SK-N-SH (cell line): Measurements from ENCODE around the gene NDUFAF8. TPM values are rescaled to one million over a fixed set of nuclear protein-coding genes. Genes with fewer than 3 reads are reported as not detected.

ENCODE experiments used
- CTCF ChIA-PET: fragments of 300-600, 350-600 bp; formaldehyde crosslinking; extraction: SDS; loops from one replicate; lab custom pipeline; 2021; lab: Yijun Ruan, JAX
- POLR2A ChIA-PET: fragments of 350-600 bp; sonication (Branson Sonifier 250); formaldehyde crosslinking; extraction: SDS; loops from one replicate; lab custom pipeline; 2020; ENCODE audit warnings: antibody characterized with exemption, inconsistent platforms; lab: Yijun Ruan, JAX
- DNase-seq: peaks from one replicate; pipeline ENCODE4 v3.0.0; 2012
- H2AFZ ChIP-seq: fragments of 200-600 bp; sonication (generic); 2 replicates; pipeline ENCODE4 v1.8.1; 2016; ENCODE audit warnings: antibody characterized with exemption, mild to moderate bottlenecking, low read depth
- H3F3A ChIP-seq: fragments of 200-600 bp; sonication (generic); replicated peaks from 2 replicates; pipeline ENCODE3; 2016; ENCODE audit warnings: antibody characterized with exemption, mild to moderate bottlenecking; ENCODE audit not compliant: insufficient read depth
- H3K27ac ChIP-seq, 2 experiments: fragments of 200-500 bp in 1 of 2; fragments of 200-600 bp in 1 of 2; sonication (Bioruptor generic) in 1 of 2; sonication (generic), shearing (Covaris generic) in 1 of 2; 2 replicates each; pipeline versions ENCODE4 v1.5.1 to v1.6.1; 2014 to 2016; ENCODE audit warnings: low read depth in 2 of 2, inconsistent platforms in 1 of 2, low read length in 1 of 2, mild to moderate bottlenecking in 1 of 2, mixed read lengths in 1 of 2
- H3K27me3 ChIP-seq: fragments of 200-600 bp; sonication (generic), shearing (Covaris generic); 2 replicates; pipeline ENCODE4 v1.6.1; 2016; ENCODE audit warnings: mixed run types; ENCODE audit not compliant: insufficient read depth
- H3K36me3 ChIP-seq, 2 experiments: fragments of 200-500 bp in 1 of 2; fragments of 200-600 bp in 1 of 2; sonication (Bioruptor generic) in 1 of 2; sonication (generic) in 1 of 2; replicated peaks in 1 of 2; 2 replicates each; pipeline versions ENCODE3 to v1.5.1; 2014 to 2016; ENCODE audit warnings: low read length in 1 of 2, mild to moderate bottlenecking in 1 of 2; ENCODE audit not compliant: insufficient read depth in 2 of 2, control insufficient read depth in 1 of 2
- H3K4me1 ChIP-seq, 2 experiments: fragments of 200-500 bp in 1 of 2; fragments of 200-600 bp in 1 of 2; sonication (Bioruptor generic) in 1 of 2; sonication (generic), shearing (Covaris generic) in 1 of 2; 2 replicates each; pipeline versions ENCODE4 v1.5.1 to v1.6.1; 2014 to 2016; ENCODE audit warnings: low read depth in 1 of 2, low read length in 1 of 2, mixed run types in 1 of 2; ENCODE audit not compliant: insufficient read depth in 2 of 2, control insufficient read depth in 1 of 2
- H3K4me2 ChIP-seq: fragments of 200-600 bp; sonication (generic), shearing (Covaris generic); 2 replicates; pipeline ENCODE4 v1.6.1; 2017; ENCODE audit warnings: mixed run types
- H3K4me3 ChIP-seq, 2 experiments: fragments of 200-500 bp in 1 of 2; fragments of 200-600 bp in 1 of 2; sonication (Bioruptor generic) in 1 of 2; sonication (generic), shearing (Covaris generic) in 1 of 2; 2 replicates each; pipeline versions ENCODE4 v1.5.1 to v1.8.1; 2014 to 2016; ENCODE audit warnings: low read depth in 2 of 2, inconsistent platforms in 1 of 2, low read length in 1 of 2, mild to moderate bottlenecking in 1 of 2, mixed read lengths in 1 of 2, moderate library complexity in 1 of 2
- H3K79me2 ChIP-seq: fragments of 200-600 bp; sonication (generic); 2 replicates; pipeline ENCODE4 v1.8.1; 2017; ENCODE audit warnings: mild to moderate bottlenecking; ENCODE audit not compliant: insufficient read depth
- H3K9ac ChIP-seq: fragments of 200-600 bp; sonication (generic); 2 replicates; pipeline ENCODE4 v1.6.1; 2017; ENCODE audit warnings: mixed run types
- H3K9me2 ChIP-seq: fragments of 200-600 bp; sonication (generic); 2 replicates; pipeline ENCODE4 v1.6.1; 2017; ENCODE audit warnings: mixed run types
- H3K9me3 ChIP-seq: fragments of 200-600 bp; sonication (generic); 2 replicates; pipeline ENCODE4 v1.6.1; 2017; ENCODE audit warnings: mixed run types, mild to moderate bottlenecking, moderate library complexity
- H4K20me1 ChIP-seq: fragments of 200-600 bp; sonication (generic); 2 replicates; pipeline ENCODE4 v1.6.1; 2017; ENCODE audit warnings: mild to moderate bottlenecking, mixed run types; ENCODE audit not compliant: insufficient read depth
- CTCF ChIP-seq: fragments of 200-600 bp; sonication (generic); IDR thresholded peaks from 2 replicates; pipeline ENCODE4 v1.6.1; 2017; ENCODE audit warnings: antibody characterized with exemption, mild to moderate bottlenecking, moderate library complexity
- EZH2phosphoT487 ChIP-seq: fragments of 200-600 bp; sonication (generic); IDR thresholded peaks from 2 replicates; pipeline ENCODE4 v1.6.1; 2017; ENCODE audit warnings: low read depth, mixed run types, mild to moderate bottlenecking, antibody characterized with exemption, moderate library complexity, borderline replicate concordance
- FOSL2 ChIP-seq: IDR thresholded peaks from 2 replicates; pipeline ENCODE4 v1.4.0; 2012; ENCODE audit warnings: low read depth, mild to moderate bottlenecking, moderate library complexity, borderline replicate concordance
- FOXJ3 ChIP-seq: sonication (generic); formaldehyde crosslinking; IDR thresholded peaks from 2 replicates; pipeline ENCODE4 v1.5.1; 2020; ENCODE audit warnings: mild to moderate bottlenecking, missing genetic modification reagents
- FOXM1 ChIP-seq: IDR thresholded peaks from 2 replicates; pipeline ENCODE4 v1.4.0; 2012; ENCODE audit warnings: low read depth, mild to moderate bottlenecking
- GABPA ChIP-seq: IDR thresholded peaks from 2 replicates; pipeline ENCODE4 v1.4.0; 2012; ENCODE audit warnings: low read depth, mild to moderate bottlenecking
- IRF3 ChIP-seq: fragments of 150-350 bp; IDR thresholded peaks from 2 replicates; pipeline ENCODE4 v1.6.1; 2016; ENCODE audit warnings: mild to moderate bottlenecking, low read depth, low read length
- MEF2A ChIP-seq: IDR thresholded peaks from 2 replicates; pipeline ENCODE4 v1.4.0; 2012; ENCODE audit warnings: low read depth, borderline replicate concordance
- MXI1 ChIP-seq: IDR thresholded peaks from 2 replicates; pipeline ENCODE4 v1.6.1; 2012; ENCODE audit warnings: mild to moderate bottlenecking, low read depth, low read length, improper control_type of control experiment
- NRF1 ChIP-seq: IDR thresholded peaks from 2 replicates; pipeline ENCODE4 v1.6.1; 2012; ENCODE audit warnings: low read depth, mild to moderate bottlenecking, low read length
- POLR2AphosphoS5 ChIP-seq: IDR thresholded peaks from 2 replicates; pipeline ENCODE4 v1.6.1; 2012; ENCODE audit warnings: low read depth, low read length
- REST ChIP-seq: IDR thresholded peaks from 2 replicates; pipeline ENCODE4 v1.6.1; 2012; ENCODE audit warnings: mild to moderate bottlenecking, low read depth, low read length, moderate library complexity
- RFX5 ChIP-seq: IDR thresholded peaks from 2 replicates; pipeline ENCODE4 v1.6.1; 2012; ENCODE audit warnings: mild to moderate bottlenecking, improper control_type of control experiment, low read length
- RXRA ChIP-seq: IDR thresholded peaks from 2 replicates; pipeline ENCODE4 v1.4.0; 2012; ENCODE audit warnings: low read depth, mild to moderate bottlenecking, borderline replicate concordance
- SMC3 ChIP-seq: IDR thresholded peaks from 2 replicates; pipeline ENCODE4 v1.6.1; 2012; ENCODE audit warnings: low read depth, low read length, improper control_type of control experiment
- TEAD4 ChIP-seq: IDR thresholded peaks from 2 replicates; pipeline ENCODE4 v1.4.0; 2012; ENCODE audit warnings: mild to moderate bottlenecking, borderline replicate concordance; ENCODE audit not compliant: insufficient read depth
- USF1 ChIP-seq: IDR thresholded peaks from 2 replicates; pipeline ENCODE4 v1.4.0; 2012; ENCODE audit warnings: low read depth, borderline replicate concordance
- ZBTB33 ChIP-seq: IDR thresholded peaks from 2 replicates; pipeline ENCODE4 v1.4.0; 2012; ENCODE audit warnings: low read depth, borderline replicate concordance
- WGBS: methylation state at CpG from one replicate; pipeline ENCODE4 v1.1.6; 2017; ENCODE audit warnings: low lambda C conversion rate; 5-methylcytosine and 5-hydroxymethylcytosine counted together
- polyA plus RNA-seq, 3 experiments: library from polyadenylated mRNA; depleted of rRNA; stranded (reverse); fragments of >200 nt; gene quantifications; 2 replicates each; pipeline ENCODE4 v1.2.3, GENCODE V29; 2012

NDUFAF8 gene
- polyA plus RNA-seq, 1 of the 3 experiments (the other 2 are of a cell fraction): 229 TPM

GRCh38 chr17:81263371-81264181 is 24.5 kb downstream of the NDUFAF8 start:
- Histone ChIP-seq H3K9me3 (no peaks in the 10 kb centered on the region), H3K9me2 (no peaks in the 10 kb centered on the region)
- no peak for TF ChIP-seq IRF3
- TF ChIP-seq MEF2A: no peak
- TF ChIP-seq NRF1: no peak
- TF ChIP-seq ZBTB33: no peak
- TF ChIP-seq RXRA: no peak
- no peak for TF ChIP-seq SMC3
- no peak for TF ChIP-seq USF1
- TF ChIP-seq FOXM1: no peak
- TF ChIP-seq FOSL2: no peak
- no peak for TF ChIP-seq POLR2AphosphoS5
- TF ChIP-seq RFX5: no peak
- TF ChIP-seq FOXJ3 (CRISPR knock-in tag): no peak
- no peak for TF ChIP-seq EZH2phosphoT487
- no peak for TF ChIP-seq REST
- no peak for TF ChIP-seq GABPA
- no peak for TF ChIP-seq MXI1
- TF ChIP-seq TEAD4: no peak
- no peak for TF ChIP-seq CTCF
- TF ChIP-seq, all 33 proteins: peak for 0
- H3K9ac ChIP-seq: no peak overlapping the region
- H3K27ac ChIP-seq: no peak overlapping the region
- no peak overlapping the region for H3K4me2 ChIP-seq
- no peaks in the 10 kb centered on the region for H3K27me3 ChIP-seq
- H4K20me1 ChIP-seq: no peaks in the 10 kb centered on the region
- no peak overlapping the region for H2AFZ ChIP-seq
- peaks cover 3% of the 10 kb centered on the region for H3F3A ChIP-seq
- POLR2A ChIA-PET: no interaction called here
- no peak overlapping the region for H3K4me3 ChIP-seq
- peaks cover 0 to 6% of the 10 kb centered on the region in 2 experiments; a peak in 1 of 4 replicates for H3K4me1 ChIP-seq
- 96% methylated on average over 30 of the region's 40 CpGs for WGBS
- H3K36me3 ChIP-seq: peaks cover 41 to 81% of the 10 kb centered on the region in 2 experiments
- CTCF ChIA-PET: interaction anchor here (0.7 to 1.8 kb wide), 4 partner anchors 10 to 220 kb away, joined by 3 to 6 read pairs (median 3); no protein-coding TSS in a partner anchor
- H3K79me2 ChIP-seq: no peaks in the 10 kb centered on the region
- no peak for DNase-seq
